GM12878 (cell line): ENCODE measurements around the gene TRIM25. TPM values are rescaled to one million over a fixed set of nuclear protein-coding genes. Genes with fewer than 3 reads are reported as not detected.
"Not testable (repeated sequence)": the region's sequence is repeated elsewhere in the genome, so short reads cannot be mapped to it uniquely, and the experiment has no call there.

Experiments used
- ATAC-seq: fragments of 200-7000 bp; cut with Tn5 transposase; 3 replicates; pipeline ENCODE4 v1.9.1; 2020; ENCODE audit warnings: mild to moderate bottlenecking, moderate library complexity
- BruUV-seq: library from RNA; stranded (reverse); fragments of 400-500 nt; replicated peaks from 2 replicates; lab custom pipeline; 2021; lab: Mats Ljungman, UMichigan
- CTCF ChIA-PET: fragments of 300-600 bp; sonication (Branson Sonifier 250); formaldehyde crosslinking; extraction: SDS; loops from one replicate; lab custom pipeline; 2021; ENCODE audit warnings: inconsistent platforms; lab: Yijun Ruan, JAX
- POLR2A ChIA-PET: fragments of 350-600 bp; formaldehyde crosslinking; extraction: SDS; loops from one replicate; lab custom pipeline; 2021; ENCODE audit warnings: inconsistent platforms; lab: Charles Lee
- RAD21 ChIA-PET: fragments of 300-600 bp; sonication (Branson Sonifier 250); formaldehyde crosslinking; loops from one replicate; lab custom pipeline; 2023; ENCODE audit warnings: antibody characterized with exemption; ENCODE audit not compliant: unreplicated experiment; lab: Charles Lee
- SMC1A ChIA-PET: fragments of 300-600 bp; sonication (Branson Sonifier 250); formaldehyde crosslinking; loops from one replicate; lab custom pipeline; 2023; ENCODE audit not compliant: unreplicated experiment, uncharacterized antibody; lab: Charles Lee
- DNase-seq: peaks from one replicate; pipeline ENCODE4 v3.0.0-alpha.2; 2011; ENCODE audit warnings: low read depth, low spot score
- FAIRE-seq: peaks from 3 replicates; lab custom pipeline; 2011; peaks lifted over from hg19 to GRCh38; lab: Jason Lieb, UNC
- H2AFZ ChIP-seq: 2 replicates; pipeline ENCODE4 v1.6.0; 2011; ENCODE audit warnings: low read depth, low read length, control low read depth; ENCODE audit not compliant: control insufficient read depth
- H3K27ac ChIP-seq: 2 replicates; pipeline ENCODE4 v1.5.1; 2011; ENCODE audit warnings: control low read depth; ENCODE audit not compliant: control insufficient read depth, insufficient read depth
- H3K27me3 ChIP-seq, 2 experiments: replicated peaks in 1 of 2; 2 replicates each; pipeline versions ENCODE4 v1.6.0 to v1.6.1; 2011; ENCODE audit warnings: low read length in 1 of 2; ENCODE audit not compliant: control insufficient read depth in 2 of 2, insufficient read depth in 2 of 2
- H3K36me3 ChIP-seq, 2 experiments: 2 replicates each; pipeline ENCODE4 v1.5.1; 2011; ENCODE audit warnings: low read length in 1 of 2; ENCODE audit not compliant: control insufficient read depth in 2 of 2, insufficient read depth in 2 of 2
- H3K4me1 ChIP-seq: 2 replicates; pipeline ENCODE4 v1.6.1; 2011; ENCODE audit warnings: mild to moderate bottlenecking, low read length, moderate library complexity, mixed read lengths; ENCODE audit not compliant: control insufficient read depth, insufficient read depth
- H3K4me2 ChIP-seq: 2 replicates; pipeline ENCODE4 v1.6.0; 2011; ENCODE audit warnings: control low read depth; ENCODE audit not compliant: control insufficient read depth, insufficient read depth
- H3K4me3 ChIP-seq: fragments of 200-600 bp; sonication (generic); 2 replicates; pipeline ENCODE4 v1.5.1; 2016
- H3K79me2 ChIP-seq: 2 replicates; pipeline ENCODE4 v1.6.0; 2011; ENCODE audit warnings: low read length; ENCODE audit not compliant: control insufficient read depth, insufficient read depth
- H3K9ac ChIP-seq: 2 replicates; pipeline ENCODE4 v1.8.0; 2011; ENCODE audit warnings: low read length, control low read depth, mixed read lengths; ENCODE audit not compliant: control insufficient read depth, insufficient read depth
- H3K9me3 ChIP-seq: replicated peaks from 3 replicates; pipeline ENCODE4 v1.5.1; 2011; ENCODE audit warnings: mild to moderate bottlenecking, low read length; ENCODE audit not compliant: control insufficient read depth, insufficient read depth
- H4K20me1 ChIP-seq: 2 replicates; pipeline ENCODE4 v1.6.0; 2011; ENCODE audit not compliant: control insufficient read depth, insufficient read depth
- GABPA ChIP-seq: IDR thresholded peaks from 2 replicates; pipeline ENCODE4 v1.6.1; 2014; ENCODE audit warnings: antibody characterized with exemption, low read depth, mild to moderate bottlenecking, inconsistent platforms
- JUND ChIP-seq: IDR thresholded peaks from 2 replicates; pipeline ENCODE4 v1.6.1; 2012; ENCODE audit warnings: low read depth, mild to moderate bottlenecking, low read length, improper control_type of control experiment, moderate library complexity
- NRF1 ChIP-seq: conservative IDR thresholded peaks from 2 replicates; pipeline ENCODE4 v1.6.1; 2011; ENCODE audit warnings: mild to moderate bottlenecking, low read depth, low read length, improper control_type of control experiment
- RELB ChIP-seq: fragments of 450-650 bp; IDR thresholded peaks from 2 replicates; pipeline ENCODE4 v1.6.1; 2017; ENCODE audit warnings: low read depth, mild to moderate bottlenecking, moderate library complexity
- REST ChIP-seq: IDR thresholded peaks from 2 replicates; pipeline ENCODE4 v1.6.1; 2012; ENCODE audit warnings: mild to moderate bottlenecking, low read depth, low read length
- SUPT20H ChIP-seq: IDR thresholded peaks from 2 replicates; pipeline ENCODE4 v1.6.1; 2011; ENCODE audit warnings: low read depth, mild to moderate bottlenecking, low read length, moderate library complexity, borderline replicate concordance; ENCODE audit not compliant: control insufficient read depth
- ZBED1 ChIP-seq: IDR thresholded peaks from 2 replicates; pipeline ENCODE4 v1.6.1; 2016; ENCODE audit warnings: borderline replicate concordance
- WGBS: methylation state at CpG from one replicate; pipeline ENCODE4 v1.1.6; 2016; ENCODE audit warnings: low lambda C conversion rate; ENCODE audit not compliant: insufficient replicate concordance, insufficient coverage; ENCODE audit errors: missing lambda C conversion rate; 5-methylcytosine and 5-hydroxymethylcytosine counted together
- in situ Hi-C: fragments of 300-500 bp; cut with MboI; formaldehyde crosslinking; loops from 9 replicates; pipeline ENCODE4 v1.14.3; 2018; ENCODE audit warnings: mixed read lengths
- intact Hi-C: fragments of 100-400 bp; cut with micrococcal nuclease; formaldehyde crosslinking; loops from one replicate; pipeline ENCODE4 v1.14.2; 2022; ENCODE audit not compliant: unreplicated experiment
- polyA plus RNA-seq, 11 experiments: library from polyadenylated mRNA; depleted of rRNA in 4 of 11; unstranded in 6 of 11; stranded (reverse) in 5 of 11; fragments of >200 nt; fragmentation: Nextera tagmentation in 4 of 11; fragmentation: Illumina TruSeq in 1 of 11; extraction: Ambion mirVana in 4 of 11; extraction: Trizol in 1 of 11; gene quantifications; 1 replicate in 1 of 11; 2 replicates in 10 of 11; pipeline versions ENCODE4 v1.2.1 to v1.2.3, GENCODE V29; 2011 to 2016; ENCODE audit warnings: inconsistent platforms in 2 of 11, missing spikeins in 2 of 11, low read depth in 1 of 11
- total RNA-seq, 4 experiments: library from RNA; depleted of rRNA in 3 of 4; stranded (reverse); fragments of >200 nt in 3 of 4; fragmentation: Illumina TruSeq in 1 of 4; extraction: Trizol in 1 of 4; gene quantifications; 2 replicates each; pipeline versions ENCODE4 v1.2.1 to v1.2.3, GENCODE V29; 2013 to 2021

The TRIM25 gene
- total and polyA plus RNA-seq, 10 of the 15 experiments (the other 5 are each of a cell fraction or from before 2014, with no cell fraction given): 10.5 to 123 (median 51.3) TPM

- H3K4me1 ChIP-seq, H3K4me2 ChIP-seq, FAIRE-seq, H3K27ac ChIP-seq, H4K20me1 ChIP-seq, POLR2A ChIA-PET, H3K9me3 ChIP-seq, H3K4me3 ChIP-seq, H2AFZ ChIP-seq, H3K27me3 ChIP-seq, ATAC-seq, DNase-seq, SMC1A ChIA-PET, intact Hi-C loops, H3K9ac ChIP-seq, RAD21 ChIA-PET, H3K79me2 ChIP-seq, BruUV-seq: not testable (repeated sequence)
- in situ Hi-C loops: loop anchor here (5.0 kb wide), 1 partner anchor 121 kb away; no protein-coding TSS in a partner anchor
- CTCF ChIA-PET: interaction anchor here (0.6 to 1.1 kb wide), 6 partner anchors 101 to 216 kb away, joined by 3 to 8 read pairs (median 3); no protein-coding TSS in a partner anchor
- WGBS: 56% methylated on average over 5 of the region's 5 CpGs
- H3K36me3 ChIP-seq: peaks cover 0 to 15% of the 10 kb centered on the region in 2 experiments; a peak in 3 of 4 replicates
These were observed 24.4 kb upstream of the TRIM25 start for GRCh38 chr17:56938206-56938605.

- Histone ChIP-seq H3K9ac (no peak overlapping the region), H3K79me2 (no peaks in the 10 kb centered on the region), H3K4me1 (no peaks in the 10 kb centered on the region), H3K36me3 (peaks cover 0 to 13% of the 10 kb centered on the region in 2 experiments; a peak in 3 of 4 replicates), H3K27me3 (no peaks in the 10 kb centered on the region), H4K20me1 (no peaks in the 10 kb centered on the region), H2AFZ (no peak overlapping the region), H3K27ac (no peak overlapping the region), H3K4me3 (no peak overlapping the region), H3K4me2 (no peak overlapping the region), H3K9me3 (no peaks in the 10 kb centered on the region)
- ChIA-PET CTCF (interaction anchor here (0.7 to 2.2 kb wide), 7 partner anchors 101 to 158 kb away, joined by 3 to 15 read pairs (median 3); no protein-coding TSS in a partner anchor), RAD21 (no interaction called here), SMC1A (no interaction called here), POLR2A (no interaction called here)
- FAIRE-seq: no peak
- TF ChIP-seq ZBED1 (no peak), SUPT20H (no peak), REST (no peak), GABPA (no peak), NRF1 (no peak), JUND (no peak), RELB (no peak)
- intact Hi-C loops (no loop called here), in situ Hi-C loops (loop anchor here (5.0 kb wide), 1 partner anchor 120 kb away; no protein-coding TSS in a partner anchor)
- BruUV-seq: no TSS peak
- DNase-seq: no peak
- ATAC-seq: no peak
- 100% methylated on average over 2 of the region's 2 CpGs for WGBS
These were observed 23.8 kb upstream of the TRIM25 start for GRCh38 chr17:56937687-56938086.
